K562 (cell line): ENCODE results near the gene OLFM3. TPM values are rescaled to one million over a fixed set of nuclear protein-coding genes. Genes with fewer than 3 reads are reported as not detected.

Experiments
- BACH1 ChIP-seq: fragments of 200-800 bp; sonication (Bioruptor generic); IDR thresholded peaks from 2 replicates; pipeline ENCODE4 v1.6.1; 2016; ENCODE audit warnings: missing genetic modification characterization, missing compliant biosample characterization
- E2F6 ChIP-seq, 2 experiments: IDR thresholded peaks; 2 replicates each; pipeline ENCODE4 v1.6.1; 2011; ENCODE audit warnings: borderline replicate concordance in 1 of 2, control low read depth in 1 of 2, low read depth in 1 of 2, low read length in 1 of 2, mild to moderate bottlenecking in 1 of 2, mixed read lengths in 1 of 2, moderate library complexity in 1 of 2; ENCODE audit not compliant: insufficient read depth in 1 of 2, insufficient read length in 1 of 2, poor library complexity in 1 of 2, severe bottlenecking in 1 of 2; ENCODE audit errors: extremely low read depth in 1 of 2
- ETS2 ChIP-seq: IDR thresholded peaks from 2 replicates; pipeline ENCODE4 v1.6.1; 2016; ENCODE audit warnings: borderline replicate concordance, missing genetic modification characterization, mild to moderate bottlenecking, moderate library complexity, missing compliant biosample characterization; ENCODE audit not compliant: poor library complexity, severe bottlenecking
- EWSR1 ChIP-seq: fragments of 450-650 bp; IDR thresholded peaks from 2 replicates; pipeline ENCODE4 v1.6.1; 2018; ENCODE audit warnings: borderline replicate concordance, mild to moderate bottlenecking, low read depth, moderate library complexity; ENCODE audit not compliant: partially characterized antibody
- MECOM ChIP-seq: fragments of 250-450 bp; sonication (Bioruptor Pico); IDR thresholded peaks from 2 replicates; pipeline ENCODE4 v1.8.0; 2022; ENCODE audit warnings: inconsistent platforms
- TOE1 ChIP-seq, 2 experiments: fragments of 450-650 bp in 1 of 2; sonication (generic) in 1 of 2; formaldehyde crosslinking in 1 of 2; IDR thresholded peaks; 2 replicates each; pipeline versions ENCODE4 v1.7.1 to v1.8.0; 2016 to 2022; ENCODE audit warnings: borderline replicate concordance in 2 of 2, mild to moderate bottlenecking in 2 of 2, antibody characterized with exemption in 1 of 2, inconsistent platforms in 1 of 2, low read depth in 1 of 2, missing genetic modification reagents in 1 of 2, moderate library complexity in 1 of 2
- ZBTB7A ChIP-seq: IDR thresholded peaks from 2 replicates; pipeline ENCODE4 v1.6.1; 2011; ENCODE audit warnings: low read depth, mild to moderate bottlenecking, low read length, moderate library complexity, borderline replicate concordance; ENCODE audit not compliant: control insufficient read depth
- ZNF436 ChIP-seq: fragments of 250-450, 450-650 bp; sonication (Bioruptor Pico); formaldehyde crosslinking; IDR thresholded peaks from 2 replicates; pipeline ENCODE4 v1.7.0; 2020; ENCODE audit warnings: mild to moderate bottlenecking
- polyA plus RNA-seq, 8 experiments: library from polyadenylated mRNA; depleted of rRNA in 4 of 8; stranded (reverse) in 5 of 8; unstranded in 3 of 8; fragments of >200 nt; fragmentation: Nextera tagmentation in 2 of 8; fragmentation: Illumina TruSeq in 1 of 8; extraction: Ambion mirVana in 2 of 8; extraction: Trizol in 1 of 8; gene quantifications; 2 replicates each; pipeline versions ENCODE4 v1.2.1 to v1.2.3, GENCODE V29; 2011 to 2014; ENCODE audit warnings: inconsistent platforms in 1 of 8, missing spikeins in 1 of 8
- total RNA-seq, 7 experiments: library from RNA; depleted of rRNA in 6 of 7; stranded (reverse); fragments of >200 nt in 6 of 7; fragmentation: Illumina TruSeq in 2 of 7; extraction: Trizol in 2 of 7; gene quantifications; 2 replicates each; pipeline versions ENCODE4 v1.2.1 to v1.2.3, GENCODE V29; 2011 to 2021; ENCODE audit warnings: low replicate concordance in 1 of 7

OLFM3 gene
- total and polyA plus RNA-seq, 9 of the 15 experiments (the other 6 are each of a cell fraction or from before 2014, with no cell fraction given), result 0.07 TPM; not detected in 8

DNA sequence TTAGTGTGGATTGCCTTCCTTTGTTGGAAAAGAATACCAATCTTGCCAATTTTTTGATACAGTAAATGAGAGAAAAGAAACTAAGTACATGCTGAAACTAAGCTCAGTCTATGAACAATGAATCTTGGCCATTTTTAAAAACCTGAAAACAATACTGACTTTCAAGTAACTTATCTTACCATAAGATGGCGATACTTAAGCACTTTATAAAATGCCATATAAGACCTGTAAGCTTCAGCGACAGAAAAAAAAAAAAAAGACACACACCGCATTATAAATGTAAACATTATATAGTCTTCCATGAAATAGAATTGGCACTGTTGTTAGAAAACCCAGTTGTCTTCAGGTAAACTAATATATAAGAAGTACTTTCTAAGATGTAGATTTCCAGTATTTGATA, 3.0 kb downstream of the OLFM3 start (continued):
- TF ChIP-seq ETS2 (tag) (no peak), EWSR1 (no peak), ZNF436 (no peak), TOE1 (IDR thresholded peaks at IDR 0.05; ENCODE audit: borderline replicate concordance) (no peak), TOE1 (CRISPR knock-in tag; IDR thresholded peaks at IDR 0.05; ENCODE audit: borderline replicate concordance, low read depth) (no peak), MECOM (no peak), BACH1 (tag) (no peak), E2F6 (IDR thresholded peaks at IDR 0.05; ENCODE audit: borderline replicate concordance in 1 of 2, extremely low read depth in 1 of 2, insufficient read depth in 1 of 2, insufficient read length in 1 of 2, low read depth in 1 of 2, low read length in 1 of 2, poor library complexity in 1 of 2, severe bottlenecking in 1 of 2) (no peak), ZBTB7A (no peak)
- TF ChIP-seq, all 486 proteins: peak for 0
